ENCODE data around the gene CDC25C. TPM values are rescaled to one million over a fixed set of nuclear protein-coding genes. Genes with fewer than 3 reads are reported as not detected.
A peak's percentile ranks its signal among the peaks of the same experiment; 100 is the strongest.

The CDC25C gene
- total and polyA plus RNA-seq, 7 donors: 0.12 TPM; not detected in 6

GRCh38 chr5:138351056-138351455, 19.5 kb upstream of the CDC25C start:
- no peak for TF ChIP-seq CTCF (IDR thresholded peaks at IDR 0.05)
- H3K27me3 ChIP-seq (ENCODE audit: insufficient read depth in 3 of 3, low read length in 2 of 3): no peaks in the 10 kb centered on the region
- H3K4me3 ChIP-seq: no peak overlapping the region
- peaks cover 8% of the 10 kb centered on the region for H3K9me3 ChIP-seq
- H3K4me1 ChIP-seq: peaks cover 31% of the 10 kb centered on the region
- WGBS, 3 donors: 83 to 91% (median 86%) methylated on average over 1 of the region's 1 CpG
- ATAC-seq: peak in 1 of 4 donors; percentile 27
- peaks cover 0 to 27% of the 10 kb centered on the region in 2 donors for H3K36me3 ChIP-seq (ENCODE audit: insufficient read depth in 1 of 2, low read depth in 1 of 2)
- intact Hi-C loops (cut with DNase I): loop anchor here in 1 of 2 donors (5.0 kb wide), 1 partner anchor 36 kb away; no protein-coding TSS in a partner anchor
- DNase-seq: no peak
- peak overlapping the region; percentile 93 for H3K27ac ChIP-seq

GRCh38 chr5:138350563-138350890, 18.9 kb upstream of the CDC25C start:
- peak overlapping the region; percentile 93 for H3K27ac ChIP-seq

GRCh38 chr5:138349852-138350562, 18.4 kb upstream of the CDC25C start:
- Histone ChIP-seq H3K27ac (peak overlapping the region; percentile 93), H3K27me3 (ENCODE audit: insufficient read depth in 3 of 3, low read length in 2 of 3) (no peaks in the 10 kb centered on the region), H3K4me3 (no peak overlapping the region), H3K36me3 (ENCODE audit: insufficient read depth in 1 of 2, low read depth in 1 of 2) (peaks cover 4 to 38% of the 10 kb centered on the region in 2 donors), H3K4me1 (peaks cover 22% of the 10 kb centered on the region), H3K9me3 (peaks cover 8% of the 10 kb centered on the region)
- DNase-seq (no peak), ATAC-seq (peak in 2 of 4 donors; percentile 38 to 53)
- TF ChIP-seq CTCF (IDR thresholded peaks at IDR 0.05): no peak
- intact Hi-C loops (cut with DNase I): loop anchor here in 1 of 2 donors (5.0 kb wide), 1 partner anchor 37 kb away; no protein-coding TSS in a partner anchor
- 19 to 50% (median 33%) methylated on average over 1 of the region's 1 CpG for WGBS, 3 donors

More at GRCh38 chr5:138350563-138350890, 18.9 kb upstream of the CDC25C start:
- H3K4me3 ChIP-seq: no peak overlapping the region
- ATAC-seq (no peak), DNase-seq (no peak)
- H3K9me3 ChIP-seq: peaks cover 8% of the 10 kb centered on the region
- no peak for TF ChIP-seq CTCF (IDR thresholded peaks at IDR 0.05)
- intact Hi-C loops (cut with DNase I): loop anchor here in 1 of 2 donors (5.0 kb wide), 1 partner anchor 37 kb away; no protein-coding TSS in a partner anchor
- H3K27me3 ChIP-seq (ENCODE audit: insufficient read depth in 3 of 3, low read length in 2 of 3): no peaks in the 10 kb centered on the region
- peaks cover 26% of the 10 kb centered on the region for H3K4me1 ChIP-seq
- H3K36me3 ChIP-seq (ENCODE audit: insufficient read depth in 1 of 2, low read depth in 1 of 2): peaks cover 4 to 33% of the 10 kb centered on the region in 2 donors

GRCh38 chr5:138346889-138347288, 15.3 kb upstream of the CDC25C start:
- H3K4me1 ChIP-seq: peaks cover 11% of the 10 kb centered on the region
- no peak overlapping the region for H3K27ac ChIP-seq
- 95 to 97% (median 96%) methylated on average over 14 of the region's 14 CpGs for WGBS, 3 donors
- no peak for TF ChIP-seq CTCF (IDR thresholded peaks at IDR 0.05)
- DNase-seq (no peak), ATAC-seq (no peak)
- H3K4me3 ChIP-seq: no peak overlapping the region
- intact Hi-C loops (cut with DNase I): no loop called here
- H3K36me3 ChIP-seq (ENCODE audit: insufficient read depth in 1 of 2, low read depth in 1 of 2): peaks cover 4 to 69% of the 10 kb centered on the region in 2 donors
- H3K9me3 ChIP-seq: peaks cover 3% of the 10 kb centered on the region
- H3K27me3 ChIP-seq (ENCODE audit: insufficient read depth in 3 of 3, low read length in 2 of 3): no peaks in the 10 kb centered on the region

Measured in psoas muscle (tissue), 8 donors.